GM12878 (cell line): ENCODE results near the gene KCTD8. TPM values are rescaled to one million over a fixed set of nuclear protein-coding genes. Genes with fewer than 3 reads are reported as not detected.

ENCODE experiments used
- ATAC-seq: fragments of 200-7000 bp; cut with Tn5 transposase; 3 replicates; pipeline ENCODE4 v1.9.1; 2020; ENCODE audit warnings: mild to moderate bottlenecking, moderate library complexity
- BruUV-seq: library from RNA; stranded (reverse); fragments of 400-500 nt; replicated peaks from 2 replicates; lab custom pipeline; 2021; lab: Mats Ljungman, UMichigan
- CTCF ChIA-PET: fragments of 300-600 bp; sonication (Branson Sonifier 250); formaldehyde crosslinking; extraction: SDS; loops from one replicate; lab custom pipeline; 2021; ENCODE audit warnings: inconsistent platforms; lab: Yijun Ruan, JAX
- POLR2A ChIA-PET: fragments of 350-600 bp; formaldehyde crosslinking; extraction: SDS; loops from one replicate; lab custom pipeline; 2021; ENCODE audit warnings: inconsistent platforms; lab: Charles Lee
- RAD21 ChIA-PET: fragments of 300-600 bp; sonication (Branson Sonifier 250); formaldehyde crosslinking; loops from one replicate; lab custom pipeline; 2023; ENCODE audit warnings: antibody characterized with exemption; ENCODE audit not compliant: unreplicated experiment; lab: Charles Lee
- SMC1A ChIA-PET: fragments of 300-600 bp; sonication (Branson Sonifier 250); formaldehyde crosslinking; loops from one replicate; lab custom pipeline; 2023; ENCODE audit not compliant: unreplicated experiment, uncharacterized antibody; lab: Charles Lee
- DNase-seq: peaks from one replicate; pipeline ENCODE4 v3.0.0-alpha.2; 2011; ENCODE audit warnings: low read depth, low spot score
- FAIRE-seq: peaks from 3 replicates; lab custom pipeline; 2011; peaks lifted over from hg19 to GRCh38; lab: Jason Lieb, UNC
- H2AFZ ChIP-seq: 2 replicates; pipeline ENCODE4 v1.6.0; 2011; ENCODE audit warnings: low read depth, low read length, control low read depth; ENCODE audit not compliant: control insufficient read depth
- H3K27ac ChIP-seq: 2 replicates; pipeline ENCODE4 v1.5.1; 2011; ENCODE audit warnings: control low read depth; ENCODE audit not compliant: control insufficient read depth, insufficient read depth
- H3K27me3 ChIP-seq, 2 experiments: replicated peaks in 1 of 2; 2 replicates each; pipeline versions ENCODE4 v1.6.0 to v1.6.1; 2011; ENCODE audit warnings: low read length in 1 of 2; ENCODE audit not compliant: control insufficient read depth in 2 of 2, insufficient read depth in 2 of 2
- H3K36me3 ChIP-seq, 2 experiments: 2 replicates each; pipeline ENCODE4 v1.5.1; 2011; ENCODE audit warnings: low read length in 1 of 2; ENCODE audit not compliant: control insufficient read depth in 2 of 2, insufficient read depth in 2 of 2
- H3K4me1 ChIP-seq: 2 replicates; pipeline ENCODE4 v1.6.1; 2011; ENCODE audit warnings: mild to moderate bottlenecking, low read length, moderate library complexity, mixed read lengths; ENCODE audit not compliant: control insufficient read depth, insufficient read depth
- H3K4me2 ChIP-seq: 2 replicates; pipeline ENCODE4 v1.6.0; 2011; ENCODE audit warnings: control low read depth; ENCODE audit not compliant: control insufficient read depth, insufficient read depth
- H3K4me3 ChIP-seq: fragments of 200-600 bp; sonication (generic); 2 replicates; pipeline ENCODE4 v1.5.1; 2016
- H3K79me2 ChIP-seq: 2 replicates; pipeline ENCODE4 v1.6.0; 2011; ENCODE audit warnings: low read length; ENCODE audit not compliant: control insufficient read depth, insufficient read depth
- H3K9ac ChIP-seq: 2 replicates; pipeline ENCODE4 v1.8.0; 2011; ENCODE audit warnings: low read length, control low read depth, mixed read lengths; ENCODE audit not compliant: control insufficient read depth, insufficient read depth
- H3K9me3 ChIP-seq: replicated peaks from 3 replicates; pipeline ENCODE4 v1.5.1; 2011; ENCODE audit warnings: mild to moderate bottlenecking, low read length; ENCODE audit not compliant: control insufficient read depth, insufficient read depth
- H4K20me1 ChIP-seq: 2 replicates; pipeline ENCODE4 v1.6.0; 2011; ENCODE audit not compliant: control insufficient read depth, insufficient read depth
- BACH1 ChIP-seq: fragments of 450-650 bp; IDR thresholded peaks from 2 replicates; pipeline ENCODE4 v1.6.1; 2017; ENCODE audit warnings: mild to moderate bottlenecking, borderline replicate concordance
- CREB1 ChIP-seq: IDR thresholded peaks from 2 replicates; pipeline ENCODE4 v1.6.1; 2012; ENCODE audit warnings: low read depth, mild to moderate bottlenecking, inconsistent platforms
- CREM ChIP-seq: IDR thresholded peaks from 2 replicates; pipeline ENCODE4 v1.6.1; 2014; ENCODE audit warnings: antibody characterized with exemption, low read depth
- DPF2 ChIP-seq: fragments of 450-650 bp; IDR thresholded peaks from 2 replicates; pipeline ENCODE4 v1.6.1; 2017; ENCODE audit warnings: mild to moderate bottlenecking
- E4F1 ChIP-seq: fragments of 450-650 bp; IDR thresholded peaks from 2 replicates; pipeline ENCODE4 v1.6.1; 2018; ENCODE audit warnings: borderline replicate concordance, mild to moderate bottlenecking; ENCODE audit not compliant: partially characterized antibody
- EZH2 ChIP-seq: IDR thresholded peaks from 2 replicates; pipeline ENCODE4 v1.6.1; 2012; ENCODE audit warnings: low read depth, mild to moderate bottlenecking, control low read depth, inconsistent platforms, low read length, borderline replicate concordance; ENCODE audit not compliant: control insufficient read depth
- NFYB ChIP-seq: IDR thresholded peaks from 2 replicates; pipeline ENCODE4 v1.6.1; 2011; ENCODE audit warnings: low read depth, mild to moderate bottlenecking, low read length, improper control_type of control experiment, moderate library complexity; ENCODE audit not compliant: insufficient read depth
- PBX3 ChIP-seq: IDR thresholded peaks from 2 replicates; pipeline ENCODE4 v1.6.1; 2011; ENCODE audit warnings: mild to moderate bottlenecking, low read depth, low read length, moderate library complexity; ENCODE audit not compliant: insufficient replicate concordance
- POLR2A ChIP-seq: IDR thresholded peaks from 2 replicates; pipeline ENCODE4 v1.6.1; 2011; ENCODE audit warnings: low read depth, mild to moderate bottlenecking, low read length
- POLR2AphosphoS5 ChIP-seq: IDR thresholded peaks from 2 replicates; pipeline ENCODE4 v1.6.1; 2011; ENCODE audit warnings: mild to moderate bottlenecking, low read length, inconsistent platforms
- SMAD1 ChIP-seq: fragments of 450-650 bp; IDR thresholded peaks from 2 replicates; pipeline ENCODE4 v1.6.1; 2018; ENCODE audit warnings: mild to moderate bottlenecking, low read depth; ENCODE audit not compliant: partially characterized antibody
- SMAD5 ChIP-seq: IDR thresholded peaks from 2 replicates; pipeline ENCODE4 v1.6.1; 2016; ENCODE audit warnings: antibody characterized with exemption, low read depth
- SUZ12 ChIP-seq: fragments of 200-600 bp; sonication (generic); IDR thresholded peaks from one replicate; pipeline ENCODE4 v1.6.1; 2018; ENCODE audit warnings: antibody characterized with exemption, mild to moderate bottlenecking; ENCODE audit not compliant: unreplicated experiment
- YBX1 ChIP-seq: fragments of 450-650 bp; IDR thresholded peaks from 2 replicates; pipeline ENCODE4 v1.6.1; 2016; ENCODE audit warnings: antibody characterized with exemption
- ZBED1 ChIP-seq: IDR thresholded peaks from 2 replicates; pipeline ENCODE4 v1.6.1; 2016; ENCODE audit warnings: borderline replicate concordance
- ZNF207 ChIP-seq: fragments of 450-650 bp; IDR thresholded peaks from 2 replicates; pipeline ENCODE4 v1.6.1; 2014; ENCODE audit warnings: antibody characterized with exemption, mild to moderate bottlenecking, borderline replicate concordance
- ZSCAN29 ChIP-seq: fragments of 450-650 bp; IDR thresholded peaks from 2 replicates; pipeline ENCODE4 v1.6.1; 2017; ENCODE audit warnings: mild to moderate bottlenecking, moderate library complexity
- WGBS: methylation state at CpG from one replicate; pipeline ENCODE4 v1.1.6; 2016; ENCODE audit warnings: low lambda C conversion rate; ENCODE audit not compliant: insufficient replicate concordance, insufficient coverage; ENCODE audit errors: missing lambda C conversion rate; 5-methylcytosine and 5-hydroxymethylcytosine counted together
- in situ Hi-C: fragments of 300-500 bp; cut with MboI; formaldehyde crosslinking; loops from 9 replicates; pipeline ENCODE4 v1.14.3; 2018; ENCODE audit warnings: mixed read lengths
- intact Hi-C: fragments of 100-400 bp; cut with micrococcal nuclease; formaldehyde crosslinking; loops from one replicate; pipeline ENCODE4 v1.14.2; 2022; ENCODE audit not compliant: unreplicated experiment
- polyA plus RNA-seq, 11 experiments: library from polyadenylated mRNA; depleted of rRNA in 4 of 11; unstranded in 6 of 11; stranded (reverse) in 5 of 11; fragments of >200 nt; fragmentation: Nextera tagmentation in 4 of 11; fragmentation: Illumina TruSeq in 1 of 11; extraction: Ambion mirVana in 4 of 11; extraction: Trizol in 1 of 11; gene quantifications; 1 replicate in 1 of 11; 2 replicates in 10 of 11; pipeline versions ENCODE4 v1.2.1 to v1.2.3, GENCODE V29; 2011 to 2016; ENCODE audit warnings: inconsistent platforms in 2 of 11, missing spikeins in 2 of 11, low read depth in 1 of 11
- total RNA-seq, 4 experiments: library from RNA; depleted of rRNA in 3 of 4; stranded (reverse); fragments of >200 nt in 3 of 4; fragmentation: Illumina TruSeq in 1 of 4; extraction: Trizol in 1 of 4; gene quantifications; 2 replicates each; pipeline versions ENCODE4 v1.2.1 to v1.2.3, GENCODE V29; 2013 to 2021

The KCTD8 gene
- total and polyA plus RNA-seq, 10 of the 15 experiments (the other 5 are each of a cell fraction or from before 2014, with no cell fraction given) = 0.06 TPM; not detected in 9

- no peaks in the 10 kb centered on the region for H4K20me1 ChIP-seq
- H3K9me3 ChIP-seq = no peaks in the 10 kb centered on the region
- 0% methylated on average over 1 of the region's 1 CpG for WGBS
- ChIA-PET SMC1A (no interaction called here), POLR2A (no interaction called here), CTCF (no interaction called here), RAD21 (no interaction called here)
- no peak overlapping the region for H3K27ac ChIP-seq
- no peaks in the 10 kb centered on the region for H3K27me3 ChIP-seq
- no peak overlapping the region for H3K9ac ChIP-seq
- H3K4me1 ChIP-seq = no peaks in the 10 kb centered on the region
- in situ Hi-C loops (no loop called here), intact Hi-C loops (no loop called here)
- no peaks in the 10 kb centered on the region for H3K79me2 ChIP-seq
- ATAC-seq = no peak
- TF ChIP-seq SUZ12 = no peak
- no peak for TF ChIP-seq CREB1
- no peak for TF ChIP-seq SMAD1
- no peak for TF ChIP-seq POLR2A
- TF ChIP-seq ZNF207 = no peak
- no peak for TF ChIP-seq NFYB
- no peak for TF ChIP-seq POLR2AphosphoS5
- no peak for FAIRE-seq
- no peak overlapping the region for H3K4me2 ChIP-seq
- no peak overlapping the region for H3K4me3 ChIP-seq
- no peaks in the 10 kb centered on the region for H3K36me3 ChIP-seq
- no peak overlapping the region for H2AFZ ChIP-seq
- no TSS peak for BruUV-seq
- no peak for DNase-seq
These were observed 169.5 kb downstream of the KCTD8 start for GRCh38 chr4:44279066-44279465.

GRCh38 chr4:44257461-44257860 is 191.1 kb downstream of the KCTD8 start:
- Histone ChIP-seq H3K36me3 (no peaks in the 10 kb centered on the region), H3K4me1 (no peaks in the 10 kb centered on the region), H3K27ac (no peak overlapping the region), H3K4me3 (no peak overlapping the region), H3K79me2 (no peaks in the 10 kb centered on the region), H3K9ac (no peak overlapping the region), H3K27me3 (no peaks in the 10 kb centered on the region), H3K9me3 (no peaks in the 10 kb centered on the region), H2AFZ (no peak overlapping the region), H4K20me1 (no peaks in the 10 kb centered on the region), H3K4me2 (no peak overlapping the region)
- WGBS = 2% methylated on average over 2 of the region's 2 CpGs
- CTCF ChIA-PET = no interaction called here
- intact Hi-C loops = no loop called here
- in situ Hi-C loops = no loop called here
- DNase-seq (no peak), FAIRE-seq (no peak), ATAC-seq (no peak)
- POLR2A ChIA-PET = no interaction called here
- BruUV-seq = no TSS peak
- SMC1A ChIA-PET = no interaction called here
- RAD21 ChIA-PET = no interaction called here
- TF ChIP-seq E4F1 (no peak), DPF2 (no peak), CREM (no peak), ZSCAN29 (no peak), SMAD5 (no peak), EZH2 (no peak), POLR2AphosphoS5 (no peak), ZBED1 (no peak), YBX1 (no peak), BACH1 (no peak), PBX3 (no peak)
